Glutamatergic neuron (in vitro differentiated cells): ENCODE measurements around the gene EGLN1. TPM values are rescaled to one million over a fixed set of nuclear protein-coding genes. Genes with fewer than 3 reads are reported as not detected.
"Not testable (repeated sequence)": the region's sequence is repeated elsewhere in the genome, so short reads cannot be mapped to it uniquely, and the experiment has no call there.

ENCODE experiments used
- DNase-seq: peaks from one replicate; pipeline ENCODE4 v3.0.0; 2022
- H3K27ac Mint-ChIP-seq: one replicate; pipeline ENCODE4 v1.8.0; 2020; ENCODE audit warnings: mild to moderate bottlenecking, mixed read lengths, inconsistent platforms; ENCODE audit not compliant: unreplicated experiment
- H3K27me3 Mint-ChIP-seq: one replicate; pipeline ENCODE4 v1.8.0; 2020; ENCODE audit warnings: mild to moderate bottlenecking, moderate library complexity, mixed read lengths, inconsistent platforms; ENCODE audit not compliant: unreplicated experiment
- H3K36me3 Mint-ChIP-seq: one replicate; pipeline ENCODE4 v1.8.0; 2020; ENCODE audit warnings: mild to moderate bottlenecking, mixed read lengths, inconsistent platforms; ENCODE audit not compliant: unreplicated experiment
- H3K4me1 Mint-ChIP-seq: one replicate; pipeline ENCODE4 v1.8.0; 2020; ENCODE audit warnings: mild to moderate bottlenecking, low read depth, mixed read lengths, inconsistent platforms; ENCODE audit not compliant: unreplicated experiment
- H3K4me3 Mint-ChIP-seq: one replicate; pipeline ENCODE4 v1.8.0; 2020; ENCODE audit warnings: mild to moderate bottlenecking, mixed read lengths, inconsistent platforms; ENCODE audit not compliant: unreplicated experiment
- H3K9me3 Mint-ChIP-seq: one replicate; pipeline ENCODE4 v1.8.0; 2020; ENCODE audit warnings: mild to moderate bottlenecking, moderate library complexity, mixed read lengths, inconsistent platforms; ENCODE audit not compliant: unreplicated experiment
- total RNA-seq: library from RNA; stranded (reverse); fragmentation: NEBNext Ultra II Directional; extraction: Animal tissue kit (Norgen Biotek cat#: 25700); gene quantifications from one replicate; pipeline ENCODE4 v1.2.1, GENCODE V29; 2021; ENCODE audit not compliant: unreplicated experiment
- TF ChIP-seq, protein P1 (sequence below): fragments of 200-600 bp; sonication (generic); IDR thresholded peaks from one replicate; pipeline ENCODE4 v1.5.0; 2021; ENCODE audit not compliant: partially characterized antibody, unreplicated experiment

Gene EGLN1
- total RNA-seq, 1 donor from 2014 or later, result 12.3 TPM

DNA sequence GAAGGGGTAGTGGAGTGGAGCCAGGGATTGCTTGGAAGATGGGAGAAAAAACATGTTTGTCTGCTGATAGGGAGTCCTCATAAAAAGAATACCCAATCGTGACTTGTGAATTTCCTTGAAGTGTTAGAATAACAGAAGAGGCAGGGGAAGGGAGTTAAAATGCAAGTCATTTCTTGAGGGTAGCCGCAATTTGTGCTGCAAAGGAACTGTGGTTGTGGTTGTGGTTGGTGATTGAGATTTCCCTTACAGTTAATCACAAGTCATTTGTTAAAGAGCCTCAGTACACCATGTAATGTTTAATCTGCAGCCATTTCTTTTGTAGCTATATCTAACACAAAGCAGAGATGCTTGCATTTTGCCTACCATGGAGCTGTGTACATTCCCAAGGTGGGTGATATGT, 38.5 kb upstream of the EGLN1 start:
- no peak for DNase-seq
- Mint-ChIP-seq H3K9me3 (no peaks in the 10 kb centered on the region), H3K4me3 (no peak overlapping the region), H3K36me3 (peaks cover 8% of the 10 kb centered on the region), H3K4me1 (no peaks in the 10 kb centered on the region), H3K27me3 (peaks cover 2% of the 10 kb centered on the region), H3K27ac (no peak overlapping the region)
- TF ChIP-seq, protein P1, sequence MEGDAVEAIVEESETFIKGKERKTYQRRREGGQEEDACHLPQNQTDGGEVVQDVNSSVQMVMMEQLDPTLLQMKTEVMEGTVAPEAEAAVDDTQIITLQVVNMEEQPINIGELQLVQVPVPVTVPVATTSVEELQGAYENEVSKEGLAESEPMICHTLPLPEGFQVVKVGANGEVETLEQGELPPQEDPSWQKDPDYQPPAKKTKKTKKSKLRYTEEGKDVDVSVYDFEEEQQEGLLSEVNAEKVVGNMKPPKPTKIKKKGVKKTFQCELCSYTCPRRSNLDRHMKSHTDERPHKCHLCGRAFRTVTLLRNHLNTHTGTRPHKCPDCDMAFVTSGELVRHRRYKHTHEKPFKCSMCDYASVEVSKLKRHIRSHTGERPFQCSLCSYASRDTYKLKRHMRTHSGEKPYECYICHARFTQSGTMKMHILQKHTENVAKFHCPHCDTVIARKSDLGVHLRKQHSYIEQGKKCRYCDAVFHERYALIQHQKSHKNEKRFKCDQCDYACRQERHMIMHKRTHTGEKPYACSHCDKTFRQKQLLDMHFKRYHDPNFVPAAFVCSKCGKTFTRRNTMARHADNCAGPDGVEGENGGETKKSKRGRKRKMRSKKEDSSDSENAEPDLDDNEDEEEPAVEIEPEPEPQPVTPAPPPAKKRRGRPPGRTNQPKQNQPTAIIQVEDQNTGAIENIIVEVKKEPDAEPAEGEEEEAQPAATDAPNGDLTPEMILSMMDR, result no peak

DNA sequence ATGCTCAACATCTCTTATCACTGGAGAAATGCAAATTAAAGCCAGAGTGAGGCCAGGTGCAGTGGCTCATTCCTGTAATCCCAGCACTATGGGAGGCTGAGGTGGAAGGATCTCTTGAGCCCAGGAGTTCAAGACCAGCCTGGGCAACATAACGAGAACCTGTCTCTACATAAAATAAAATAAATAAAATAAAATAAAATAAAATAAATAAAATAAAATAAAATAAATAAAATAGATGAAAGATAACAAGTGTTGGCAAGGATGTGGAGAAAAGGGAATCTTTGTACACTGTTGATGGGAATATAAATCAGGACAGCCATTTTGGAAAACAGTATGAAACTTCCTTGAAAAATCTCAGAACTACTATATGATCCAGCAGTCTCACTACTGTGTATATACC, 37.4 kb upstream of the EGLN1 start:
- DNase-seq, H3K4me1 Mint-ChIP-seq, H3K27me3 Mint-ChIP-seq, H3K4me3 Mint-ChIP-seq, H3K36me3 Mint-ChIP-seq, H3K9me3 Mint-ChIP-seq, H3K27ac Mint-ChIP-seq: not testable (repeated sequence)

DNA sequence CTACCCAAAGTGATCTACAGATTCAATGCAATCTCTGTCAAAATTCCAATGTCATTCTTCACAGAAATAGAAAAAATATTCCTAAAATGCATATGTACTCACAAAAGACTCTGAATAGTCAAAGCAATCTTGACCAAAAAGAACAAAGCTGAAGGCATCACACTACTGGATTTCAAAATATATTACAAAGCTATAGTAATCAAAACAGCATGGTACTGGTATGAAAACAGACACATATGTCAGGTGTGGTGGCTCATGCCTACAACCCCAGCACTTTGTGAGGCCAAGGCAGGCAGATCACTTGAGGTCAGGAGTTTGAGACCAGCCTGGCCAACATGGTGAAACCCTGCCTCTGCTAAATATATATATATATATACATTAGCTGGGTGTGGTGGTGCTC, 35.9 kb upstream of the EGLN1 start:
- not testable (repeated sequence) for H3K9me3 Mint-ChIP-seq, H3K27me3 Mint-ChIP-seq

DNA sequence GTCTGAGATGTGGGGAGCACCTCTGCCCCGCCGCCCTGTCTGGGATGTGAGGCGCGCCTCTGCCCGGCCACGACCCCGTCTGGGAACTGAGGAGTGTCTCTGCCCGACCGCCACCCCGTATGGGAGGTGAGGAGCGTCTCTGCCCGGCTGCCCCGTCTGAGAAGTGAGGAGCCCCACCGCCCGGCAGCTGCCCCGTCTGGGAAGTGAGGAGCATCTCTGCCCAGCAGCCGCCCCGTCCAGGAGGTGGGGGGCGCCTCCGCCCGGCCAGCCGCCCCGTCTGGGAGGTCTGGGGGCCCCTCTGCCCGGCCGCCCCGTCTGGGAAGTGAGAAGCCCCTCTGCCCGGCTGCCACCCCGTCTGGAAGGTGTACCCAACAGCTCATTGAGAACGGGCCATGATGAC, 32.0 kb upstream of the EGLN1 start:
- not testable (repeated sequence) for DNase-seq, H3K4me3 Mint-ChIP-seq, H3K27me3 Mint-ChIP-seq, H3K9me3 Mint-ChIP-seq, H3K4me1 Mint-ChIP-seq, H3K27ac Mint-ChIP-seq
- peaks cover 18% of the 10 kb centered on the region for H3K36me3 Mint-ChIP-seq

More for the DNA sequence above, 35.9 kb upstream of the EGLN1 start:
- not testable (repeated sequence) for H3K36me3 Mint-ChIP-seq, DNase-seq, H3K27ac Mint-ChIP-seq, H3K4me3 Mint-ChIP-seq, H3K4me1 Mint-ChIP-seq

DNA sequence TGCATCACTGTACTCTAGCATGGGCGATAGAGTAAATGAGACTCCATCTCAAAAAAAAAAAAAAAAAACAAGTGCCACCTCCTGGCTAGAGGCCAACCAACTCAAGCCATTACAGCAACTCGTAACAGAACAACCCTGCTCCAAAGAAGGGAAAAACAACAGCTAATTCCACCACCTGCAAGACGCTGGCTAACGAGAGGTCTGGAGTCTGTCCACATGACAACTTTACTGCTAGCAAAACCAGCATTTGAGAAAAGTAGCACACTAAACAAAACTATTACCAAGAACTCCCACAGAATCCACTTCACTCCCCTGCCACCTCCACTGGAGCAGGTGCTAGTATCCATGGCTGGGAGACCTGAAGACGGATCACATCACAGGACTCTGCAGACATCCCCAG, 24.1 kb upstream of the EGLN1 start:
- DNase-seq, result no peak
- Mint-ChIP-seq H3K4me1 (no peaks in the 10 kb centered on the region), H3K27ac (no peak overlapping the region), H3K27me3 (peaks cover 4% of the 10 kb centered on the region), H3K4me3 (no peak overlapping the region), H3K36me3 (peaks cover 3% of the 10 kb centered on the region), H3K9me3 (peaks cover 4% of the 10 kb centered on the region)
- TF ChIP-seq, protein P1, result no peak

DNA sequence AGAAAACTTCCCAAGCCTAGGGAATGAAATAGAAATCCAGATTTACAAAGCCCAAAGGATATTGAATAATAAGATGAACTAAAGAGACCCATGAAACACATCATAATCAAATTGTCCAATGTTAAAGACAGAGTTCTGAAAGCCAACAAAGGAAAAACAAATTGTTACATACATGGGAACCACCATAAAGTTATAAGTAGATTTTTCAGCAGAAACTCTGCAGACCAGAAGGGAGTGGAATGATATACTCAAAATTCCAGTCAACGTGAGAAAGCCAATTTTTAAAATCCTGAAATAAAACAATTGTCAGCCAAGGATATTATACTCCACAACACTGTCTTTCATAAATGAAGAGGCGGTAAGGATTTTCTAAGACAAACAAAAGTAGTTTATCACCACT, 22.0 kb upstream of the EGLN1 start:
- Mint-ChIP-seq H3K9me3 (peaks cover 4% of the 10 kb centered on the region), H3K27me3 (peaks cover 2% of the 10 kb centered on the region), H3K27ac (no peak overlapping the region), H3K4me3 (no peak overlapping the region), H3K36me3 (peaks cover 3% of the 10 kb centered on the region), H3K4me1 (no peaks in the 10 kb centered on the region)
- TF ChIP-seq, protein P1, result no peak
- DNase-seq, result no peak

DNA sequence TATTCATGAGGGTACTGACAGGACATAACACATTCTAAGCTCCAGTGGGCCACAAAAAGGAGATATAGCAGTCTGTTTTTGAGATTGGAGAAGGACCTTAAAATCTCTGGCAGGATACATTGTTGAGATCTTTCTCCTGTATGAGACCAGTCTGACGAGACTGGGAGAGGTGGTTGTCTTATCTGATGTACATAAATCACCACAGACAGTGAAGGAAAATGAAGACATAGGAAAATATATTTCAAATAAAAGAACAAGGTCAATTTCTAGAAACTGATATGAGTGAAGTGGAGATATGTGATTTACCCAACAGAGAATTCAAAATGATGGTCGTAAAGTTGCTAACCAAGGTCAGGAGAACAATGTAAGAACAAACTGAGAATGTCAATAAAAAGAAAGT, 21.3 kb upstream of the EGLN1 start:
- Mint-ChIP-seq H3K4me1 (no peaks in the 10 kb centered on the region), H3K4me3 (no peak overlapping the region)
- TF ChIP-seq, protein P1, result no peak

More for the DNA sequence above, 21.3 kb upstream of the EGLN1 start:
- H3K27ac Mint-ChIP-seq, result no peak overlapping the region
- peaks cover 2% of the 10 kb centered on the region for H3K27me3 Mint-ChIP-seq
- H3K36me3 Mint-ChIP-seq, result peaks cover 3% of the 10 kb centered on the region
- DNase-seq, result no peak
- peaks cover 4% of the 10 kb centered on the region for H3K9me3 Mint-ChIP-seq
